Left cardiac atrium (tissue), 4 donors: ENCODE results near the gene TNNT3. TPM values are rescaled to one million over a fixed set of nuclear protein-coding genes. Genes with fewer than 3 reads are reported as not detected.

Experiments used
- ATAC-seq, 2 donors: fragments of 200-7000 bp; cut with Tn5 transposase; one replicate each; pipeline ENCODE4 v1.9.1; 2020; ENCODE audit warnings: mild to moderate bottlenecking in 2 of 2, moderate library complexity in 2 of 2
- DNase-seq: peaks from one replicate; pipeline ENCODE4 v3.0.0-alpha.2; 2020
- intact Hi-C, 2 donors: fragments of 100-400 bp; cut with DNase I; formaldehyde crosslinking; loops; one replicate each; pipeline versions ENCODE4 v1.14.1 to v1.15.1; 2022 to 2023
- microRNA-seq, 2 donors: library from miRNA; unstranded; fragments of <30 nt; microRNA quantifications; one replicate each; pipeline ENCODE4 v1.2.0, GENCODE V29; 2020
- total RNA-seq, 2 donors: library from RNA; stranded (reverse); fragmentation: NEBNext Ultra II Directional; extraction: Animal tissue kit (Norgen Biotek cat#: 25700); gene quantifications; one replicate each; pipeline ENCODE4 v1.2.1, GENCODE V29; 2021
- donor health status: DM: no; HTN: yes; CAD: no.
- donor health status: DM: no; HTN: yes; CAD: no; lungs with severe emphysema.
- donor health status: DM: yes; HTN: yes; CAD: no.
- donor health status: Dilated cardiomyopathy.

The TNNT3 gene
- total RNA-seq, 2 donors from 2014 or later: 11.7 to 28.5 TPM

DNA sequence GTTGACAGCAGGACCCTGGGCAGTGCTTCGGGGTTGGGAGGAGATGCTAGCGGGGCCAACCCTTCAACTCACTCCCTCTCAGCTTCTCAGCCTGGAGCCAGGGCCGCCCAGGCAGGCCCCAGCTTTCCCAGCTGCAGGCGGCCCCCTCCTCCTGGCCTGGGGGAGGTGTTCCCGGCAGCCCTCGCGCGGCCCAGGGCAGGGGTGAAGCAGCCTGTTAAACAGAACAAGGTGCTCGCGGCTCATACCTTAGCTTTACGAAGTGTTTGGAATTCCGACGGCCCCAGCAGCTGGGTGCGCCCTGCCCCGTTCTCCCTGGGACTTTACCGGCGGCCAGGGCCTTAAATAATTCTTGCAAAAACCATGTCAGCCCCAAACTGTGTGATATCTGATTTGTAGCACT lies 44.8 kb downstream of the TNNT3 start:
- DNase-seq: no peak
- no peak for ATAC-seq
- intact Hi-C loops: no loop called here

DNA sequence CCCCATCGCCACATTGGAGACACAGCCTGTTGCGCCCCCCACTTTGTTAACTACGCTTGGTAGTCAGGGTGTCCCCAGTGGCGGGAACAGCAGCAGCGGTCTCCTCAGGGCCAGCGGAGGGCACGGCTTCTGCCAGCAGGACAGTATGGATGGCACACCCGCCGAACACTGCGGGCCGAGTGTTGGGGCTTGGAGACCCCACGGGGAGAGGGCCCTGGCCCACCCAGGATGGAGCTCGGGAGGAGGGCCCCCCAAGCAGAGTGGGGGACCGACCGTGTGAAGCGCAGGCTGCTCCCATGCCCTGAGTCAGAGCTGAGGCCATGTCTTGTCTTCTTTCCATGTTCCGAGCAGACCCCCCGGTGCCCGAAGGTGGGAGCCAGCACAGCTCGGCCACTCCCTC lies 45.5 kb downstream of the TNNT3 start:
- no peak for DNase-seq

DNA sequence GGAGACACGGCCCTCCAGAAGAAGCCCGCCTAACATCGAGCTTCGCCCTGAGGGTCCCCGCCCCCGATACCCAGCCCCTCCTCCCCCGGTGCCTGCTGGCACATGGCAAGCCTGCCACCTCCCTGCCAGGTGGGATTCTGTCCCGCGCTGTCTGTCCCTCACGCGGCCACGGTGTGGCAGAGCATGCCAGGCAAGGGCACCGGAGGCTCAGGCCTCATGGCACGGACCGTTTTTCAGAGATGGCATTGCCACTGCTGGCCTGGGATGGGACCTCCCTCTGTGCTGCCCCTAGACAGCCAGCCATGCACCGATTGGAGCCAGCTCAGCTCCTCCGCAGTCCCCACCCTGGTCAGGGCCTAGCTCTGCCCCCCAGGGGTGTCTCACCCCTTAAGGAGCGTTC lies 47.0 kb downstream of the TNNT3 start:
- DNase-seq (no peak), ATAC-seq (no peak)

More for the DNA sequence above, 45.5 kb downstream of the TNNT3 start:
- intact Hi-C loops: no loop called here
- no peak for ATAC-seq

DNA sequence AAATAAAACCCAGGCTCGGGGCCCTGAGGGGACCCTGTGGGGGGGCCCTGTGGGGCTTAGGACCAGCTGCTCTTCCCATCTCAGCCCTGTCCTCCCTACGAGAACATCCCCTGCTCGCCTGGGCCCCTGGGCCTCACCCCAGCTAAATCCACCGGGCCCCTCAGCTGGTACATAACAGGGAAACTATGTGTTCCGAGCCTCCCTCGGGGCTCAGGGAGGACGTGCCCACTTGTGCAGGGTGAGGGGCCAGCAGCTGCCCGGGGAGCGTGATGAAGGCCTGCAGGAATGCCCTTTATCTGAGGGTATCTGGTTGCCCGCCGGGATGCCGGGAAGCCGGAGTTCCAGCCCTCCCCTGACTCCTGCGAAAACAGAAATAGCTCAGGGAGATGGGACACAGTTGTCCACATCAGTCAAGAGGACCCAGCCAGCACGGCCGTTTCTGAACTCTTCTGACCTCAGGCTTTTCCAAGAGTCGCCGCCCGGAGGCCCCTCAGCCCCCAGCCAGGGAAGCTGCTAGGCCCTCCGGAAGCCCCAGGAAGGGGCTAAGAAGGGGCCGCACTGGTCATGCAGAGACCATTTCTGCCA lies 48.2 kb downstream of the TNNT3 start:
- intact Hi-C loops: no loop called here
- no peak for DNase-seq
- peak in 1 of 2 donors; percentile 50 for ATAC-seq

More for the DNA sequence above, 47.0 kb downstream of the TNNT3 start:
- intact Hi-C loops: no loop called here

DNA sequence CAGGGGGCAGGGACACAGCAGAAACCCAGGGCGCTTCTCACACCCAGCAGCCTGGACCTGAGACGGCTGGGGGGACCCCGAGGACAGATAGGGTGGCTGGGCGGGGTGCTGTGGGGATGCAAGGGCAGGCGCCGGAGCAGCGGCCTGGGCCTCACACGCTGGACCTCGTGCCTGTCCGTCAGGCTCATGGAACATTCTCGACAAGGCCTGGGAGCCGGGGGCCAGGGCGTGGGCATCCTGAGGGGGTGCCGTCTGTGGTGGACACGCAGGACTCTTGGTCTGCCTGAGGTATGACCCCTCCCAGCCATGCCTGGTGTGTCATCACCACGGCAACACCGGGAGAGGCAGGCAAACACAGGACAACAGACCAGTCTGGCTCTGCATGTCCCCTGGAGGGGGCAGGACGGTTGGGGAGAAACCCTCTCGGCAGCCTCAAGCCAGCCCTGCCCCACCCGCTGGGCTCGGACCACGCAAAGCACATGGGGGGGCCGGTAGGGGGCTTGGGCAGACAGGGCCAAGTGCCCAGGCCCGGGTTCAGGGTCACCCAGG lies 49.0 kb downstream of the TNNT3 start:
- ATAC-seq (peak; percentile 48 to 65), DNase-seq (no peak)
- intact Hi-C loops: no loop called here

DNA sequence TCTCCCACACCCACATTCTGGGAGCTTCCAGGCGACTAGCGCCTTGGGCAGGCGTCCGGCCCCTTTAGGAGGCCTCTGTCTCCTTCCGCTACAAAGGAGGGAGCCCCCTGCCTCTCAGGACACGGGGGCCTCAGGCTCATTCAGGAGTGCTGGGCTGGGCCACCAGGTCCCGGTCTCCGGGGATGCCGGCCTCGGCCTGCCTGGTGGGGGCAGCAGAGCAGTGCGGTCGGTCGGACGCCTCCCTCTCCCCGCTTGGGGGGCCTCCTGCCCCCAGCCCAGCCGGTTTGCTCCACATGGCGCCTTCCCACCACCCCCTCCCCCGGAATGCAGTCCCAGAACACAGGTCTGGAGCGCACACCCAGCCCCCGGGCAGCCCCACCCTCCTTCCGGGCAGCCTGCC lies 49.5 kb downstream of the TNNT3 start:
- peak; percentile 59 to 61 for ATAC-seq

DNA sequence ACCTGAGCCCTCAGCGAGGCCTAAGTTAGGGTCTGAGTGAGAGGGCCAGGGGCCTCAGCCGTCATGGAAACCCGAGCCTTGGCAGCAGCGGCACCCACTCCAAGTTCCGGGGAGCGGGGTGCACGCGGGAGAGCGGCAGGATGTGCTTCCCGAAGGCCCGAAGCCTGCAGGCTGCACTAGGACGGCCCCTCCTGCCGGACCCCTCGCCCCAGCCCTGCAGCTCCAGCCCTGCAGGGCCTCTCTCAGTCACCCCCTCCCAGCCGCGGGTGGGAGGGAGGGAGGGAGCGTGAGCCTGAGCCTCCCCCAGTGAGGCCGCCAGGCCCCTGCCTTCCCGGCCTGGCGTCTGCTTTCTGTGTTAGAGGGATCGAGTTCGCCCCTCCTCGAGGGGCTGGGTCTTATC lies 50.3 kb downstream of the TNNT3 start:
- ATAC-seq (no peak), DNase-seq (no peak)
- intact Hi-C loops: no loop called here

More for the DNA sequence above, 49.5 kb downstream of the TNNT3 start:
- intact Hi-C loops: no loop called here
- DNase-seq: no peak

DNA sequence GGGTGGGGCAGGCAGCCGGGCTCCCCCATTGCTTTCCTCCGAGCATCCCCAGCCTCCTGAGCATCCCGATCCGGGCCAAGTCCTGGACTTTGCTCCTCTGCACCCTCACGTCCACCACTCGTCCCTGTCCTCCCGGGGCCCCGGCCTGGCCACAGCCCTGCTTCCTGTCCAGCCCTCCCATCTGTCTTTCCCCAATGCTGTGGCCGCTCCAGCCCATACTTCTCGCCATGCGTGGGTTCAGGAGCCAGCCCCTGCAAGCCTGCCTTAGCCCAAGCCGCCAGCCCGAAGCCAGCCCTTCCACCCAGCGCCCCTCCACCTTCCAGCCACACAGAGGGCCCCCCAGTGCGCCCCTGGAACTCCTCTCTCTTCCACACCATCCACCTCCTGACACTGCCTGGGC lies 51.5 kb downstream of the TNNT3 start:
- ATAC-seq (no peak), DNase-seq (no peak)
- intact Hi-C loops: no loop called here

DNA sequence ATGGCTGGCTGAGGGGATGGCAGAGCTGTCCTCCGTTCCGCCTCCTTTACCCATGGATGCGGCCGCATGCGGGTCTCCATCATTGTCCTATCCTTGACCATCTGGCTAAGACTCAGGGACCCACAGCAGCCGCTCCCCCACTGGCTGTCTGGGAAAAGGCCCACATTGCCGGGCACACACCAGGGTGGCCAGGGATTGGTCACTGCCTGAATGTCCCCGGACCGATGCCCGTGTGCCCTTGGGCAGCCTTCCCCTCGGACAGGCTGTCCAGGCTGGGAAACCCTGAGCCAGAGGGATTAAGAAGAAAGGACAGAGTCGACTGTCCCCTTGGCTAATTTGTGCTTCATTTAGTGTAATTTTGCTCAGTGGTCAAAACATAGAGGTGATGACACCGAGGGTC lies 55.7 kb downstream of the TNNT3 start:
- no peak for DNase-seq
- intact Hi-C loops: no loop called here
- no peak for ATAC-seq

DNA sequence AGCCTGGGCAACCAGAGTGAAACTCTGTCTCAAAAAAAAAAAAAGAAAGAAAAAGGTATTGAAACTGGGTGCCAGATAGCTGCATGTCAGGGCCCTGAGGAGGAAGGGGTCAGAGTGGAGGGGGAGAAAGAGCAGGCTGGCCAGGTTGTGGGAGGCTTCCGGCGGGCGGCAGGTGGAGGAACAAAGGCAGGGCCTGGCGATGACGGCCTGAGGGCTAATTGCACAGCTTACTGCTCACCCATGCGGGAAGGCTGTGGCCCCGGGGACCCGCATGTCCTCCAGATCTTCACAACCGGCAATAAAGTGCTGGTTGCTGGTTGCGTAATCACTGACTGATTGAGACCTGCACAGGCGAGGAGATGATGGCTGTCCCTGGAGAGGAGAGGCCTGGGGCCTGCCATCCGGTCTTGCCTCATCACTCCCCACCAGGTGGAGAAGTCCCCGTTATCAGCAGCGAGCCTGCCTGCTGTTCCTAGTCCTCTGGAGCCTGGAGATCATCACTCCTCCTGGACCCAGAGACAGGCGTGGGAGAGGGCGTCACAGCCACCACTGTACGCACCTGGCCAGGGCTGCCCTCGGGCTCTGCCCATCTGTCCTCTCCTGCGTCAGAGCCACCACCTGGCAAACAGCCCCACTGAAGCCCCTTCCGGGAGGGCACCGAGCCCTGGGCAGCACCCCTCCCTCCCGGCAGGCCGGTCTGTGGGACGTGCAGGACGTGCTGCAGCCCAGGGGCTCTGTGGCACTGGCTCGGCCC lies 59.4 kb downstream of the TNNT3 start:
- intact Hi-C loops: no loop called here
- ATAC-seq (no peak), DNase-seq (no peak)

DNA sequence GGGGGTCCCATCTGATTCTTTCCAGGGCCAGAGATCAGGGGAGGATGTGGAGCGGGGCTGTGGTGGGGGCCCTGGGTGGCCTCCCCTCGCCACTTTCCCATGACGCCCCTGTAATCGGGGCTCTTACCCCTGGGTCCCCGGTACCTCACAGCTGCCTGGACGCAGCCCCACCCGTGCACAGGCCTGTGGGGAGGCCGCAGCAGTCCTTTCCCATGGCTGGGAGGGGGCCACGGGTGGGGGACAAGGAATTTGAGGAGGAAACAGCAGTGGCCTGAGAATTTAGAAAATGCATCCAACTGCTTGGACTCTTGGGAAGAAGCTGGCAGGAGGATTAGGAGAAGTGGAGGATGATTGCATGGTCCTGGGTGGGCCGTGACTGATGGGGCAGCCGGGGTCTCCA lies 60.1 kb downstream of the TNNT3 start:
- intact Hi-C loops: no loop called here
- DNase-seq (no peak), ATAC-seq (no peak)

DNA sequence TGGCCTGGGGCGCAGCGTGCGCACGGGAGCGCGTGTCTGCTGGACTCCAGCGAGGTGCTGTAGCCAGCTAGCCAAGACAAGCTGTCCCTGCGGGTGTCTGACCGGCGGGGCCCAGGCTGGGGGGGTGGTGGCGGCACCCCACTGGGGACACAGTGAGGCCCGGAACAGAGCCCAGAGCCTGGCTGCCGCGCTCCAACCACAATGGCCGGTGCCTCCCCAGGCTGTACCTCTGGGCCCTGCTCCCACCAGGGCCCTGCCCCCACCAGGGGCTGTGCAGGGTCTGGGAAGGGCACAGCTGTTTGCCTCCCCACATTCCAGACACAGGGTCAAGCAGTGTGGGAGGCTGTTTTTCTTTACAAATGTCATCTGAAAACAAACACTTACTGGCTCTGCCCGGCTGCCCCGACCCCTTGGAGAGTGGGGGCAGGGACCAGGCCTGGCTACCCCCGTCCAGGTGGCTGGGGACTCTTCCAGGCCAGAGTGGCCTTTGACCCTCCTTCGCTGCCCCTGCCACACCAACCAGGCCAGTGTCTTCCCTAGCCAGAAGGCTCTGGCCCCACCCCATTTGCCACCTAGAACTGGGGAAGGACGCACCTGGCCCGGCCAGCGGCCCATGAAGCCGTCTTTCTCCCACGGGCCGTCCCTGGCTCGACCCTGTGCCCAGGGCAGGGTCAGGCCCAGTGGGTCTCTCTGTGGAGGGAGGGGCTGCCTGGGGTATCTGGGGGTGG lies 63.5 kb downstream of the TNNT3 start:
- intact Hi-C loops: no loop called here

DNA sequence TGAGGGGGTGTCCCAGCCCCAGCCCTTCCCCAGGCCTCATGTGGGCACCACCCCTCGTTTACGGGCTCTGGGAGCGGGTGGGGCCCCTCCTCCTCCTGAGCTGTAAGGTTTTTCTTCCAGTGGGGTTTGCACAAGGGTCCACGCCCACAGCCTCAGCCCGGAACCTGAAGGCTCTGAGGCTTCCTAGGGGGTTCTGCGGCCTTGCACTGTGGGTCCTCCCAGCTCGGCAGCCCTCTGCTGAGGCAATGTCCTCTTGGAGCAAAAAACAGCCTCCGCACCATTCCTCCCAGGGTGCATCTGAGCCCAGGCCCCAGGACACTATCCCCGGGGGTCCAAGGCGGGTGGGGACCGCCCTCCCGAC lies 64.1 kb downstream of the TNNT3 start:
- ATAC-seq (no peak), DNase-seq (no peak)
- intact Hi-C loops: no loop called here

More for the DNA sequence above, 63.5 kb downstream of the TNNT3 start:
- DNase-seq: no peak
- ATAC-seq: peak in 1 of 2 donors; percentile 62

DNA sequence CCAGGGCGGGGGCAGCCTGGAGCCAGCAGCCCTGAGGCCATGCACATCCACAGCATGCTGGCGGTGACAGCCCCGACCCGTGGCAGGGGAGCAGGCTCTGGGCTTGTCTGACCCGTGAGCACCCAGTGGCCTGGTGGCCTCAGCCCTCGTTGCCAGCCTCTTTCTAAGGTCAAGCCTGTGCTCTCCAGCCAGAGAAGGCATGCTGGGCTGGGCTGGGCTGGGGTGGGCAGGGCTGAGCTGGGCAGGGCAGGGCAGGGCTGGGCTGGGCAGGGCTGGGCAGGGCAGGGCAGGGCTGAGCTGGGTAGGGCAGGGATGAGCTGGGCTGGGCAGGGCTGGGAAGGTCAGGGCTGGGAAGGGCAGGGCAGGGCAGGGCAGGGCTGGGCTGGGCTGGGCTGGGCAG lies 67.5 kb downstream of the TNNT3 start:
- intact Hi-C loops: no loop called here
- ATAC-seq: no peak
- DNase-seq: no peak

DNA sequence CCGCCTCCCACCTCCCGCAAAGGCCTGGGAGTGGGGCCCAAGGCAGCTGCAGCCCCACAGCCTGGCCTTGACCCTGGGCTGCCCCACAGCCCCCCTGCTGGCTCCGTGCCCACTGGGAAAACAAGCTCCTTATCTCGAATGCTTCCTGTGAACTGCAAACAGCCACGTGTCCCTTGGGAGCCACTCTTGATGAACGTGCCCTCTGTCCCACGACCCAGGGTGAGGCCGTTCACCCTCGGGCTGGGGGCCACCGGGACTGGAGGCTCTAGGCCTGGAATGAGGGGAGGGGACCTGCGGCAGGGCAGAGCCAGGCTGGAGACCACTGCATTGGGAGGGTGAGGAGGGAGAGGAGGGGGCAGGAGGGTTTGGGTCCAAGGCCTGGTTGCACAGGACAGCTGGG lies 68.7 kb downstream of the TNNT3 start:
- ATAC-seq (no peak), DNase-seq (no peak)
- intact Hi-C loops: no loop called here

Small RNAs within 50 kb of the gene (microRNA-seq; reads per million reads assigned to microRNA genes)
- gene MIR7847: 0 reads per million in 2 donors

Other genes with a start within 250 kb of the TNNT3 start
- not detected for gene KRTAP5-6, start 222.5 kb upstream of the TNNT3 start, total RNA-seq
- under 1 TPM; 0.27 to 0.76 TPM for gene IFITM10, start 169.1 kb upstream of the TNNT3 start, total RNA-seq
- gene CTSD, start 155.8 kb upstream of the TNNT3 start, total RNA-seq: 100 to 1,000 TPM; 635 to 667 TPM
- gene SYT8, start 84.7 kb upstream of the TNNT3 start, total RNA-seq: not detected
- under 1 TPM; 0.35 to 0.52 TPM for gene TNNI2, start 80.7 kb upstream of the TNNT3 start, total RNA-seq
- 10 to 100 TPM; 24.9 to 31.2 TPM for gene LSP1, start 66.6 kb upstream of the TNNT3 start, total RNA-seq
- gene PRR33, start 27.8 kb upstream of the TNNT3 start, total RNA-seq: under 1 TPM; 0.10 to 0.50 TPM
- gene MRPL23, start 27.6 kb downstream of the TNNT3 start, total RNA-seq: 10 to 100 TPM; 42.8 to 77.1 TPM
- gene H19, start 78.1 kb downstream of the TNNT3 start, total RNA-seq: 100 to 1,000 TPM; 390 to 610 TPM
- 100 to 1,000 TPM in 1 of 2 donors, 10 to 100 TPM in 1; 94.3 to 114 TPM for gene IGF2, start 219.7 kb downstream of the TNNT3 start, total RNA-seq
- not detected for gene INS, start 241.5 kb downstream of the TNNT3 start, total RNA-seq